HEK293T (cell line): Measurements from ENCODE around the gene CAPN8.

Experiments used
- ARNT ChIP-seq: fragments of 450-650 bp; IDR thresholded peaks from 2 replicates; pipeline ENCODE4 v1.6.1; 2017; ENCODE audit warnings: mild to moderate bottlenecking
- ELF4 ChIP-seq: fragments of 450-650 bp; IDR thresholded peaks from 2 replicates; pipeline ENCODE4 v1.6.1; 2017; ENCODE audit warnings: antibody characterized with exemption
- FOXM1 ChIP-seq: fragments of 450-650 bp; IDR thresholded peaks from 2 replicates; pipeline ENCODE4 v1.6.1; 2017; ENCODE audit warnings: mild to moderate bottlenecking, borderline replicate concordance
- L3MBTL2 ChIP-seq: fragments of 450-650 bp; conservative IDR thresholded peaks from 2 replicates; pipeline ENCODE4 v1.6.1; 2016; ENCODE audit warnings: mild to moderate bottlenecking
- NFRKB ChIP-seq: fragments of 450-650 bp; IDR thresholded peaks from 2 replicates; pipeline ENCODE4 v1.6.1; 2016; ENCODE audit warnings: mild to moderate bottlenecking, moderate library complexity
- SUZ12 ChIP-seq: fragments of 450-650 bp; IDR thresholded peaks from 2 replicates; pipeline ENCODE4 v1.6.1; 2016; ENCODE audit warnings: mild to moderate bottlenecking

DNA sequence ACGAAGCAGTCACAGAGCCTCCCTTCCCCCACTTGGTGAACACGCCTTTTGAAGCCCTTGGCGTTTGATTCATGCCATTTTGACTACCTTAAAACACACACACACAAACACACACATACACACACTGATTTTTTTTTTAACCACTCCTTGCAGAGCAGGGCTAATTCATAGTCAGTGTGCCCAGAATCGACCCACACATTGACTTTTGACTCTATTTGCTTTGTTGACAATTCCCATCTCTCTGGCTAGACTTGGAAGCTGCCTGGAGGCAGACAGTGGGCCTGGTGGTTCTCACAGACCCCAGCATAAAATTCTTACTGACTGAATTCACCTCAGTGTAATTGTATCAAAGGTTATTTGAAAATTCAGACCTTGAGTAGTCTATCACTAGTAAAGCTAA is 30.3 kb downstream of the CAPN8 start:
- TF ChIP-seq NFRKB (no peak), FOXM1 (no peak), SUZ12 (no peak), ELF4 (no peak), L3MBTL2 (no peak), ARNT (no peak)
